ENCODE results near the gene HACL1. TPM values are rescaled to one million over a fixed set of nuclear protein-coding genes. Genes with fewer than 3 reads are reported as not detected.

The HACL1 gene
- total RNA-seq, 4 donors from 2014 or later: 19.8 to 26.4 (median 21.1) TPM

DNA sequence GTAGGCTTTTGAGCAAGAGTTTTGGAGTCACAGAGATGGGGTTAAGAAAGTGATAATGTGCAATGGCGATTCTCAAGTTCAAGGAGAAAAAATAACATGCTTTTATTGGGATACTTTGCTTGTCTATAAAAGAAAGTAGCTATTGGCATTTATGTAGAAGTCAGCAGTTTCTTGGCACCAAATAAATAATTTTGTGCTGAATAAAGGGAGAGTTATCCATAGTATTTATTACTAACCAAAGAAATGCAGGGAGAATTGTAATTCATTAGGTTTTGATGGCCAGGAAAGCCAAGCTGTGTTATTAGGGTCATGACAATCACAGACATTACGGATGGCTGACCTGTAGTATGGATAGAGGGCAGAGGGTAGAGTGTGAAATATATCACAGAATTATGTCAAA lies 33.3 kb upstream of the HACL1 start:
- ATAC-seq (ENCODE audit: low FRiP score): no peak
- TF ChIP-seq, protein P1, sequence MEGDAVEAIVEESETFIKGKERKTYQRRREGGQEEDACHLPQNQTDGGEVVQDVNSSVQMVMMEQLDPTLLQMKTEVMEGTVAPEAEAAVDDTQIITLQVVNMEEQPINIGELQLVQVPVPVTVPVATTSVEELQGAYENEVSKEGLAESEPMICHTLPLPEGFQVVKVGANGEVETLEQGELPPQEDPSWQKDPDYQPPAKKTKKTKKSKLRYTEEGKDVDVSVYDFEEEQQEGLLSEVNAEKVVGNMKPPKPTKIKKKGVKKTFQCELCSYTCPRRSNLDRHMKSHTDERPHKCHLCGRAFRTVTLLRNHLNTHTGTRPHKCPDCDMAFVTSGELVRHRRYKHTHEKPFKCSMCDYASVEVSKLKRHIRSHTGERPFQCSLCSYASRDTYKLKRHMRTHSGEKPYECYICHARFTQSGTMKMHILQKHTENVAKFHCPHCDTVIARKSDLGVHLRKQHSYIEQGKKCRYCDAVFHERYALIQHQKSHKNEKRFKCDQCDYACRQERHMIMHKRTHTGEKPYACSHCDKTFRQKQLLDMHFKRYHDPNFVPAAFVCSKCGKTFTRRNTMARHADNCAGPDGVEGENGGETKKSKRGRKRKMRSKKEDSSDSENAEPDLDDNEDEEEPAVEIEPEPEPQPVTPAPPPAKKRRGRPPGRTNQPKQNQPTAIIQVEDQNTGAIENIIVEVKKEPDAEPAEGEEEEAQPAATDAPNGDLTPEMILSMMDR (IDR thresholded peaks at IDR 0.05): no peak
- DNase-seq (ENCODE audit: low spot score): no peak

DNA sequence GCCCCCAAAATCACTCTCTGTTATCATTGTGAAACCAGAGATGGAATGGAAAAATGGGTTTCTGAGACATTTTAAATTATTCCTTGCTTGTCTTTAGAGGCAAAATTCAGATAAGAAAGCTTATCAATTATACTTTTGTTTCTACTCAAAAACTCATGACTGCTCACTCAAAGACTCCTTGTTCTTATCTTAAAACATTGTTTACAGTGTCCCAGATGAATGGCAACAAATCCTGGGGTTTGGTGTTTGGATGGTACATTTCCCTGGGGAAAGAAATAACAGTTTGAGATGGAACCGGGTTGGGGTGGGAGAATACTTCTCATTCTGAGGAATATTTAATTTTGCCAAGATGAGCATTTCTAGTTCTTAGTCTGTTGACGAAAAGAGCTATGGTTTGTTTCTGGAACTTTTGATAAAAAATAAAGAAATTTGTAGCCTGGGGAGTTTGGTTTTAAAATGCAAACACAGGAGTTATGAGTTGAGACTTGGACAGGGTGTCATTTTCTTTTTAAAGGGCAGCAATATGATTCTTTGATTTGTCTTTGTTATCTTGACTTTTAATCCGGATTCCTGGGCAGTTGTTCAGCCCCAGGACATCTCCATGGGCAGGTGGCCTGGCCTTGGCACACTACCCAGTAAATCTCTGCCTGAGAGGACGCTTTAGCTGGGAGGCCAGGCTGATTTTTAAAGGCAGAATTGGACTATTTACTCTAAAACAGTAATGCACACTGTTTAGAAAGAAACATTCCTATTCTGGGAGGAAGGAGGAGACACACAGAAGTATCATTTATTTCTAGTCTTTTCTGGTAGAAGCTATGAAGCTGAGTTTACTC lies 32.6 kb upstream of the HACL1 start:
- DNase-seq (ENCODE audit: low spot score) (no peak), ATAC-seq (ENCODE audit: low FRiP score) (no peak)
- TF ChIP-seq, protein P1 (IDR thresholded peaks at IDR 0.05): no peak

DNA sequence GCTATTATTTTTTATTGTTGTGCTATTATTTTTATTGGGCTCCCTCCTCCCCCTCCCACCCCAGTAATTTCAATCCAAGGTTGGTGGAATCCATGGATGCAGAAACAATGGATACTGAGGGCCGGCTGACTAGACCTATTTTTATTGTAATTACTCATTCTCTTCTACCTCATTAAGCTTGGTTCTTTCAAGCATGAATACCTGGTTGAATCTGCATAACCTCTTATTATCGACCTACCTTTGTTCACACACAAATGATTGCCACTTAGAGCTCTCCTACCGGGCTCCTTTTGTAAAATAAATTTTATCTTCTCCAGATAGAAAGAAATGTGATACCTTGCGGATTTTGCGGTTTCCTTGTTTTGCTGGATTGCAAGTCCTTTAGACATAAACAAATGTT lies 31.8 kb upstream of the HACL1 start:
- TF ChIP-seq, protein P1 (IDR thresholded peaks at IDR 0.05): no peak
- DNase-seq (ENCODE audit: low spot score): no peak
- no peak for ATAC-seq (ENCODE audit: low FRiP score)

DNA sequence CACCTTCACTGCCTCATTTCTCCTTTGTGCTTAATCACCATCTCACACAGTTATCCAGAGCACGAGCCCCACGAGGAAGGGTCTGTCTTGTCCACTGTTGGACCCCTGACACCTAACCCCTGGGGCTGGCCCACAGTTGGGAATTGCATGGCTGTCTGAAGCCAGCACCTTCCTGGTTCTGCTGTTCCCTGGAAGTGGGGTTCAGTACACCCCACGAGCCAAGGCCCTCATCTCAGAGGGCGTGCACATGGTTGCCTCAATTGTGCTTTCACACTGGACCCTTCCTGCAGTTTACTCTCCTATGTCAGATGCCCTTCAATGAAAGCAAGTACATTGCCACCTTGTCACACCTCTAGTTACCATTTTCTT lies 30.8 kb upstream of the HACL1 start:
- ATAC-seq (ENCODE audit: low FRiP score) (no peak), DNase-seq (ENCODE audit: low spot score) (no peak)
- TF ChIP-seq, protein P1 (IDR thresholded peaks at IDR 0.05): no peak

DNA sequence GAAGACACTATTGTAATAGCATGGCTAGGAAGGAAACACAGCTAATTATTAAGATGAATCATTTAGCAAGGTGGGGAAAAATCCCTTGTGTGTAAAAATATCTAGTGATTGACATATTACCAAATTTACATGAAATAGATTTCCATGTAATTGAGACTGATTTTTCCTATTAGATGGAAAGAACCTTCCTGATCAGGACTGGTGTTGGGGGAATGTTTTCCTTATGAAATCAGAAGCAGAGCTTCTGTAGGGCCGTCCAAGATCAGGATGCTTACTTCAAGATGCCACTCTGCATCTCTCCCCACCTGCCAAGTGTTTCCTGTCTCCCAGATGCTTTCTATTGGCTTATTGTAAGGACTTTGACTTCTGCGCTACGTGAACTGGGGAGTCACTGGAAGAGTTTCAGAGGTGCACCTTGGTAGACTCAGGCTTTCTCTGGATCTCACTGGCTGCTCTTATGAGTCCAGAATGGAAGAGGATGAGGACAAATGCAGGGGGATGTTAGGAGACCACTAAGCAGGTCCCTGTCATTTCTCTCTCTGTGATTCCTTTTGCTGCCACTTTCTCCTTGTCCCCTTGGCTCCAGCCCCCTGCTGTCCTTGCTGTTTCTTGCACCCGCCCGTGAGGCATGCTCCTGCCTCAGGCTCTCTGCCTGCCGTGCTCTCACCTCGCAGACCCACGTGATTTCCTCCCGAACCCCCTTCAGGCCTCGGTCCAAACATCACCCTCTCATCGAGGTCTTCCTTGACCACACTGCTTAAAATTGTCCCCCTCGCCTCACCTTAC lies 30.2 kb upstream of the HACL1 start:
- no peak for ATAC-seq (ENCODE audit: low FRiP score)
- no peak for DNase-seq (ENCODE audit: low spot score)
- TF ChIP-seq, protein P1 (IDR thresholded peaks at IDR 0.05): no peak

DNA sequence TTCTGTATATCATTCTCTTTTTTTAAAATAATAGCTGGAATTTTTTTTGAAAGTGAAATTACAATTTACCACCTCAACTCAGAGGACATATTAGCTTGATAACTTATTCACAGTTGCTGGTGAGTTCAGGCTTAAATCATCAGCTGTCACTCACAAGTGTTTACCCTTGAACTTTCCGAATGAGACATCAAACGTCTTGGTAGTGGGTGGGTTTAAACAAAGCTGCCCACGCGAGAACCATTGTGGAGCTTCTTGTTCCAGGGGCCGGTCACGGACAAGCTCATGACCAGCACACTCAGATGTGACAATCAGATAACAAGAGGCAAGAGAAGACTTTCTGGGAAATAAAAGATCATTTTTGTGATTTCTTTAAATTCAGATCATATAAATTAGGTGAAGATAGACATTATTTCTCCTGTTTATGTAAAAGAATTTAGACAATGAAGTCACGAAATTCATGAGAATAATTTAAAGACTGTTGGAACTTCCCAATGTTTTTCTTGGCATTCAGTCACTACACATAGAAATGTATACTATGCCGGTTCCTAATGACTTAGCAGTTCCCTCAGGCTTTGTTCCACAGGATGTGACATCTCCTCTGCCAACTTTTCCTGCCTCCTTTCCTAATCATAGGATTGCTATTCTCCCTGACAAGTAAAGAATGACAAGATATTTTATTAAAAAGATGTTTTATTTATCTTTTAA lies 29.4 kb upstream of the HACL1 start:
- no peak for ATAC-seq (ENCODE audit: low FRiP score)
- no peak for DNase-seq (ENCODE audit: low spot score)
- TF ChIP-seq, protein P1 (IDR thresholded peaks at IDR 0.05): no peak

Data from omental fat pad (tissue), 4 donors.